DMS 273 (cell line): Measurements from ENCODE around the gene GALNT4.

ENCODE experiments used
- DNase-seq: peaks from one replicate; lab custom pipeline; 2025; ENCODE audit not compliant: unreplicated experiment; lab: John Stamatoyannopoulos, UW

The GALNT4 gene

DNA sequence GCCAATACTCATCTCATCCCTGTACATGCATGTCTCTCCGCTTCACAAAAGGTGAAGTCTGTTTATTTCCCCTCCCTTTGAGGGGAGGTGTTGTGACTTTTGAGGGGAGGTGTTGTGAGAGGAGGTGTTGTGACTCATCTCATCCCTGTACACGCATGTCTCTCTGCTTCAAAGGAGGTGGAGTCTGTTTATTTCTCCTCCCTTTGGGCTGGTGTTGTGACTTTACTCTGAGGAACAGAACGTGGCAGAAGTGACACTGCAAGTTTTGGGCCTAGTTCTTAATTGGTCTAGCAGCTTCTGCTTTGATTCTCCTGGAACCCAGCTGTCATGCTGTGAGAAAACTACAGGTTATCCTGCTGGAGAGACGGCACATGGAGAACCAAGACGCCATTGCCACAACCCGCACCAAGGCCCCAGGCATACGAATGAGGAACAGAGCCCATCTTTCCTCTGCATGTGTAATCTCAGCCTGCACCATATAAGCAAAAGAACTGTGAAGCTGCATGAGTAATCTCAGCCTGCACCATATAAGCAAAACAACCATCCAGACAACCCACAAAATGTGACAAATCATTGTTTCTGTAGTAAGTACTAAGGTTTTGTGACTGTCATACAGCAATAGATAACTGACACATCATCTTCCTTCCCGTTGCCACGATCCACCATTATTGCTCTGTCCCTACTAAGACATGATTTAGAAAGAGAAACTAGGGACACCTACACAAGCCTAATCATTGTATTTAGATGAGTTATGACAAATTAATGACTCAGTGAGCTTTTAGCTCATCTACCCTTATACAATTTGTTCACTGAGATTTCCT is 30.0 kb downstream of the GALNT4 start:
- no peak for DNase-seq

DNA sequence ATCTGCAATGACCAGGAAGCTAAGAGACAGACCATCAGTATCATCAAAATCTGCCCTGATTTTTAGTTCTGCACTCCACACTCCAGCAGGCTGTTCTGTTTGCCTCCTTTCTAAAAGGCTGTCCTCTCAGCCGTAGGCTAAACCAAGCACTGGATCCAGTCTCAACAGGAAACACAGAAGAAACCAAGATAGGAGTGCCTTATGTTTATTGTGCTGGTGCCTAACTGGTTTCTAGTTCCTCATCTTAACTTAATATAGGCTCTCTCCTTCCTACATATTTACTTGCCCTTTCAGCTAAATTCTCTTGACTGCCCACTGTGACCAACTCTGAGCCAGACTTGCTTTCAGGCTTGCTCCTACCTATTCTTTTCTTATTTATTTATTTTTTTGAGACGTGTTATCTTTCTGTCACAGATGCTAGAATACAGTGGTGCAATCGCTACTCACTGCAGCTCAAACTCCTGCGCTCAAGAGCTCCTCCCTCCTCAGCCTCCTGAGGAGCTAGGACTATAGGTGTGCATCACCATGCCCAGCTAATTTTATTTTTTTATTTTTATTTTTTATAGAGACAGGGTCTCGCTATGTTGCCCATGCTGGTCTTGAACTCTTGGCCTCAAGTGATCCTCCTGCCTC is 30.8 kb downstream of the GALNT4 start:
- no peak for DNase-seq

DNA sequence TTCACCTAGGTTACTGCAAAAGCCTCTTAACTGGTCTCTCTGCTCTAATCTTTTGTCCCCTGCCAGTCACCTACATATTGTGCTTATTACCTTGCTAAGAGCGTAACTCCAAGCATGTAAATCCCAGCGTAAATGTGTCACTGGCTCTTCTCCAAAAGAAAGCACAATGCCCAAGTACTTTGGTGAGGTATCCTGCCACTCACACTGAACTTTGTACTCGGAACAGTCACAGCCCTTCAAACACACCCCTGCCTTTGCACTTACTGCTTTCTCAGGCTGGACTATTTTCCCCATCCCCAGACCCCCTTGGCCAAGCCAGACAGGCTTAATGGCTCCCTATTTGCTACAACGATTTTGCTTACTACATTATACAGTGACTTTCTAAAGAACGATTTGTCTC is 31.7 kb downstream of the GALNT4 start:
- DNase-seq: no peak

DNA sequence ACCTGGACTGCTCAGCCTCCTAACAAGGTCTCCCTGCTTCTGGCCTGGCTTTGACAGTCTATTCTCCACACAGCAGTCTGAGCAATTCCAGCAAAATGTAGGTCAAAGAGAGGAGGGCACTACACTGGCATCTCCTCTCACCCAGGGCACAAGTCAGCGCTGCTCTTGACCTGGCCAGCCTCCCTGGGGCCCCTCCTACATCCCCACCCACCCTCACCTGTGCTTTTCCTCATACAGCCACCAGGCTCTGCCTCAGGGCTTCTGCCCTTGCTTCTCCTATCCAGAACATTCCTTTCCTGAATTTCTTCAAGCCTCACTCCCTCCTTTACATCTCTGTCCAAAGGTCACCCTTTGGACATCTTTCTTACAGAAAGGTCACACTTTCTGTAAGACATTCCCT is 33.7 kb downstream of the GALNT4 start:
- DNase-seq: no peak

DNA sequence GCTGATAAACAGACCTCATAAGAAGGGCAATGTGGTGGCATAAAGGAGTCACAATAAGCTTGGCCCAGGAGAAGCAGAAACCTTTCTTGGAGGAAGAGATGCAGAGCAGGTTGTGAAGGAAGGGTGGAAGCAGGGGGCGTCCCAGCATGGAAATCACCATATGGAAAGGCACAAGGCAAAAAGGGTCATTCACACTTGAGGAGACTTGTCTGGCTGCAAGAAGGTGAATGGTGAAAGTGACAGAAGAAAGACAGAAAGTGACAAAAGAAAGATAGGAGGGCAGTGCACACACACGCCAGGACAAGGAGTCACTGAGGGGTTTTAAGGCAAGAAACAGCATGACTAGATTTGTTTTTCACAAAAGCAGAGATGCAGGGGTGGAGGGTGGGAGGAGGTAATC is 38.3 kb downstream of the GALNT4 start:
- DNase-seq: no peak

DNA sequence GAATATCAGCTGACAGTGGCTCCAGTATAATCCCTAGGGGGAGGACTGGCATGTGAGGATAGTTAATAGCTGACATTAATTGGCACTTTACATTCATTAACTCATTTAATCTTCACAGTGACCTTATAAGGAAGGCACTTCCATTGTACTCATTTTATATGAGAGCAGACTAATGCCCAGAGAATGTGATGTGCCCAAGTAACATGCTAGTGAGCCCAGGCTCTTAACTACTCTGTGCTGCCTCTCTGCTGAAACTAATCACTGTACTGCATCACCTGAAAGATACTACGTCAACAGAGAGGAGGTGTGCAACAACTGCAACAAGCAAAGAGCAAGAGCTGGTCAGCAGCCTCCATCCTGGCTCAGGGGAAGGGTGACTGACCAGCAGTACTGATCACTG is 40.1 kb downstream of the GALNT4 start:
- DNase-seq: no peak

DNA sequence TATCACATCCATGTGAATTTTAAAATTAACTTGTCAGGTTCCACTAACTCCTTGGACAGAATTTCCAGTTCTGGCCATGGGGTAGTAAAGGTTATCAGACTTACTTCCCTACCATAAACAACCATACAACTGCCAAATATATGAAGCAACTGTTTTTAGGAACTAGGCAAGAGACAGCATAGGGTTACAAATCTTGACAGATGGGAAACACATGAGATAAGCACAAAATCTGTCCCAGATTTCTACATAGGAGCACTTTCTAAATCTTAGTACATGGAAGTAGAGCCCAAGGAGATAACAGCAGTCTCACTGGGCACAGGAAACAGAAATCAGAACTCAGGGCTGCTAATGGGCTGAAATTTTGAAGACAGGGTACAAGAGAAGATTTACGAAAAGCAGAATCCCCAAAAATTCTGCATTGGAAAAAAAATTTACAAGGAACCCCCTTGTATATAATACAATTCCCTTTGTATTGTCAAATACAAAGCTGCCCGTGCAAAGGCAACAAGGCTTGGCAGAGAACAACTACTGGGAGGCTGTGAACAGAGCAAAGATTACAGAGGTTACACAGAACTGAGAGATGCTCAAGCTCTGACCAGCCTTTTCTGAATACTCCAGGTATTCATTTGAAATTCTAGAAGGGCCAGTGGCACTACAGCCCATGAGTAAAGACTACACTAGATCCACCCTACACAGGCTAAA is 43.2 kb downstream of the GALNT4 start:
- DNase-seq: peak; percentile 37

DNA sequence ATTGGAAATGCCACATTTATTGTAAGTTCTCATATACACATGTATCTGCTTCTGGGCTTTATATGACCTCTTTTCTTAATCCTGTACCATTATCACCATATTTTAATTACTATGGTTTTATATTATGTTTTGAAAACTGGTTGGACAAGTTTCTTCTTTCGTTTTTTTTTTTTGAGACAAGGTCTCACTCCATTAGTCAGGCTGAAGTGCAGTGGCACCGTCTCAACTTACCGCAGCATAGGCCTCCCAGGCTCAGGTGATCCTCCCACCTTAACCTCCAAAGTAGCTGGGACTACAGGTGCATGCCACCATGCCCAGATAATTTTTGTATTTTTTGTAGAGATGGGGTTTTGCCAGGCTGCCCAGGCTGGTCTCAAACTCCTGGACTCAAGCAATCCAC is 44.6 kb downstream of the GALNT4 start:
- no peak for DNase-seq

DNA sequence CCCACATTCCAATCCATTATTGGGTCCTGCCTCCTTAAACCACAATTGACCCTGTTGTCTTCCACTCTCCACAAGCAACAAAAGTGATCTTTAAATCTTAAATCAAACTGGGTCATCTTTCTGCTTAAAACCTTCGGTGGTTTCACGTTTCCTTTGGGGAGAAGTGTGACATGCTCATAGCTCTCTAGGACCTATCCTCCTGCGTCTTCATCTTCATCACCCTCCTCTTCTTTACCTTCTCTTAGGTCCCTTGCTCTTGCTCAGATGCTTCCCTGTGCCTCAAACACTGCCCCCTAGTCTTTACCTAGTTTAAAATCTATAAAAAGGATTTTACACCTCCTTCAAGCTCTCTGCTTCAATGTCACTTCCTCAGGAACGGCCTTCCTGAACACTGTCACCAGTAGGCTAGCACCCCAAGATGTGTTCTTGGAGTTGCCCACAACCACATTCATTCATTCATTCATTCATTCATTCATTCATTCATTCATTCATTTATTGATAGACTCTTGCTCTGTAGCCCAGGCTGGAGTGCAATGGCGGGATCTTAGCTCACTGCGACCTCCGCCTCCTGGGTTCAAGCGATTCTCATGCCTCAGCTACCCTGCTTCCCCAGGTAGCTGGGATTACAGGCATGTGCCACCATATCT is 46.8 kb downstream of the GALNT4 start:
- DNase-seq: no peak

DNA sequence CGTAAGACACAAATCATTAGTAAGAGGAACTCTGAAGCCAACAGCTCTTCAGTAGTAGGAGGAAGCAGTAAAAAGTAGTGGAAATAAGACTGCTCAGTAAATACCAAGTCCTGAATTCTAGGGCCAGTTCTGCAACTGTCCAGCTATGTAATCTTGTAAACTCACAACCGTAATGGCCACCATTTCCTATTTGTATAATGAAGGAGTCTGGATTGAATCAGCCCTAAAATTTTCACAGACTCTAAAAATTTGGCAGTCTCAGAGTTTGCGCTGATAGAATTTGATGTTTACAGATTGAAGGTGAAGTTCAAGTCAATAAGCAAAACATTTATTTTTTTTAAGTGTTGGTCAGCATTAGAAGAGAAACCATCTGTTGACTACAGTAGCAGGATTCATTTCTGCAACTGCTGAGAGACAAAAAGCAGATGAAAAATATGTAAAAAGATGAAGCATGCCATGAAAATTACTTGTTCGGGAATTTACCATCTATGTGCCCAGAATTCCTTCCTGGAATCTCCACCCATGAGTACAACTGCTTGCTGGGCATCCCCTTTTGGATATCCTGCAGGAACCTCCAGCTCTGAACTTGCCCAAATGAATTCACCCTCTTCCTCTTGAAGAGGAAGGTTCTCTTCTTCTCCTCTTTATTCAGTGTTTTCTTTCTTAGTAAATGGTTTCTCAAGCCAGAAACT is 47.5 kb downstream of the GALNT4 start:
- no peak for DNase-seq

DNA sequence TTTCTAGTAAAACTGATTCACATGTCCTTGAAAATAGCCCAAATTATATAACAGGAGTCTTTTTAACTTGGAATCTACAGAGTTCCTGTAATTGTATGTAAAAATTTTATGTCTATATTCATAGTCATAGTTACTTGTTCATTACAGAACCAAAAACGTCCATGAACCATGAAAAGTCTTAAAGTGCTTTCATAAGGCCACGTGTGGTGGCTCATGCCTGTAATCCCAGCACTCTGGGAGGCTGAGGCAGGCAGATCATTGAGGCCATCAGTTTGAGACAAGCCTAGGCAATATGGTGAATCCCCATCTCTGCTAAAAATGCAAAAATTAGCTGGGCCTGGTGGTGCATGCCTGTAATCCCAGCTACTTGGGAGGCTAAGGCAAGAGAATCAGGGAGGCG is 48.4 kb downstream of the GALNT4 start:
- DNase-seq: no peak

DNA sequence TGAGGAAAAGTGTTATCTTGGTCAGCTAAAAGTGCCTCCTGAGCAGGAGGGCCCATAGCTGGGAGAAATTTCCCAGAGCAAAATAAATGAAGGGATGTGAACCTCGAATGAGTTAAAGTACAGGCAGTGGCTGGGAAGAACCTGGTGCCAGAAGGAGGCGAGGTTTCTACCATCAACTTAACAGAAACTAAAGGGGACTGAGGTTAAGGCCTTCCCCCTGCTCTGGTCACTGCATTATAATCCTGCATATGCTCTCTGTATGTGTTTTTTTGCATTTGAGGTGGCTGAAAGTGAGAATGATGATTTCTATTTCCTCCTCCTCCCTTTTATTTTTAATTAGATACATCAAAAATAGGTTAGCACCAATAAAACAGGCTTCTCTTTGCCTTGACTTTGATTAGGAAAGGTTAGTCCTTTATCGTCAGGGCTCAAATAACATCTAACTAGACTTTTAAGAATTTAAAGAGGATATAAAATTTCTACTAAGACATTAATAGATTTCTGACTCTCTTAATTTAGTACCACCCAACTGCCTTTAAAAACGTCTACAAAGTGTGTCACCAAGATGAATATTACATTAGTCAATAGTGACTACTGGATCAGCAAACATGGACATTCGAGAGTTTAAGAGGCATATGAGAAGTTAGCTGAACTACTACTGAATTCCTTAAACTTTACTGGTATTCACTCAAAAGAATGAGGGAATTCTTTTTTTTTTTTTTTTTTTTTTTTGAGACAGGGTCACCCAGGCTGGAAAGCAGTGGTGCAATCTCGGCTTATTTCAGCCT is 49.2 kb downstream of the GALNT4 start:
- DNase-seq: no peak

DNA sequence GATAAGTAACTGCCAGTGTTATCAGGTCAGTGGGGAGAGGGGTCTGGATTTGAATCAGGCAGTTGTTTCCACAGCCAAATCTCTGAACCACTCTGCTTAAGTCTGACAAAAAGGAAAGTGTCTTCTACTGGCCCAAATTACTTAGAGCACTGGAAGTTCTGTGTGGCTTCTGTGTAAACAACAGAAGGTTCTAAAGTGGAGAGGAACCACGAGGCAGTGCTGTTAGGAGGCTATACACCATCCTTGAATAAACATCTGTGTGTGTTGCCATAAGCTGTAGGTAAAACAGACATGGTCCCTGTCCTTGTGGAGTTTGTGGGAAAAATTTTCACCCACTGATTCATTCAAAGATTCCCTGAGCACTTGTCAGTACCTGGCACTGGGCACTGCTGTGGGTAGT is 50.0 kb downstream of the GALNT4 start:
- no peak for DNase-seq
